ENCODE results near the gene PDE1C.

Gene PDE1C

GRCh38 chr7:31925753-31926454, 144.3 kb downstream of the PDE1C start:
- DNase-seq (ENCODE audit: low read depth), result no peak
- no peak overlapping the region for H3K4me3 ChIP-seq (ENCODE audit: low read length)
- TF ChIP-seq CTCF (IDR thresholded peaks at IDR 0.05; ENCODE audit: insufficient read depth, low read depth, low read length, missing control alignments), result no peak

DNA sequence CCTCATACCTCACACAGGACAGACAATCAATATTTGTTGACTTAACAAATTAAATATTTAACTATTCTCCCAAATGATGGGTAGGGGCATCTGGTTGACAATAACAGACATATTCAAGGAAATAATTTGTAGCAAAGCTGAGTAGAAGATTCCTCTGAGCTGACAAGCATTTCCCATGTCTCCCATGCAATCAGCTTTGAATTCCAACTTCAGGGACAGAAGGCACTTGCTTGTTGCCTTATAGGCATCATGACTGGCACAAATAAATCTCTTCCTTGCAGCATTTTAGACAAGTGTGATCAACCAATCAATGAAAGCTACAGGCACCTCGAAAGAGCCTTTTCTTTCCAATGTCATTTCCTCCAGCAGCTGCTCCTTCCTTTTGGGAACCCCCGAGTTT, 146.0 kb downstream of the PDE1C start:
- DNase-seq (ENCODE audit: low read depth), result no peak
- no peak for TF ChIP-seq CTCF (IDR thresholded peaks at IDR 0.05; ENCODE audit: insufficient read depth, low read depth, low read length, missing control alignments)
- no peak overlapping the region for H3K4me3 ChIP-seq (ENCODE audit: low read length)

DNA sequence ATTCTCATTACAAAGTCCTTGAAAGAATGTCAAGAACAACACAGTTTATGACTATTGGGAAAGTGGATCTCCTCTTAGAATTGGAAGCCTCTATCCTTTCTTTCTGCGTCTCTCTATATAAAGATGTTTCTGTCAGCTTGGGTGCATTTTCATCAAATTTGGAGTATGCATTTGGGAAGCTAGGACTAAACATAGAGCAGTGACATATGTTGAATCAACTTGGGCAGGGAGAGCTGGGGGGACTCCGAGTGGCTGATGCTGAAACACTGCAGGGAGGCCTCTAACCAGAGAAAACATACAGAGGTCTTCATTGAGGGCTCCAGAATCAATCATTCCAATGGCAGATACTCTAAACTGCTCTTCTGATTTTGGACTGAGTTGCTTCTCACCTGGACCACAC, 147.4 kb downstream of the PDE1C start:
- TF ChIP-seq CTCF (IDR thresholded peaks at IDR 0.05; ENCODE audit: insufficient read depth, low read depth, low read length, missing control alignments), result no peak
- no peak for DNase-seq (ENCODE audit: low read depth)
- no peak overlapping the region for H3K4me3 ChIP-seq (ENCODE audit: low read length)

- no peak for DNase-seq (ENCODE audit: low read depth)
- no peak overlapping the region for H3K4me3 ChIP-seq (ENCODE audit: low read length)
- TF ChIP-seq CTCF (IDR thresholded peaks at IDR 0.05; ENCODE audit: insufficient read depth, low read depth, low read length, missing control alignments), result no peak
Observed at GRCh38 chr7:31921047-31921446, 149.2 kb downstream of the PDE1C start.

DNA sequence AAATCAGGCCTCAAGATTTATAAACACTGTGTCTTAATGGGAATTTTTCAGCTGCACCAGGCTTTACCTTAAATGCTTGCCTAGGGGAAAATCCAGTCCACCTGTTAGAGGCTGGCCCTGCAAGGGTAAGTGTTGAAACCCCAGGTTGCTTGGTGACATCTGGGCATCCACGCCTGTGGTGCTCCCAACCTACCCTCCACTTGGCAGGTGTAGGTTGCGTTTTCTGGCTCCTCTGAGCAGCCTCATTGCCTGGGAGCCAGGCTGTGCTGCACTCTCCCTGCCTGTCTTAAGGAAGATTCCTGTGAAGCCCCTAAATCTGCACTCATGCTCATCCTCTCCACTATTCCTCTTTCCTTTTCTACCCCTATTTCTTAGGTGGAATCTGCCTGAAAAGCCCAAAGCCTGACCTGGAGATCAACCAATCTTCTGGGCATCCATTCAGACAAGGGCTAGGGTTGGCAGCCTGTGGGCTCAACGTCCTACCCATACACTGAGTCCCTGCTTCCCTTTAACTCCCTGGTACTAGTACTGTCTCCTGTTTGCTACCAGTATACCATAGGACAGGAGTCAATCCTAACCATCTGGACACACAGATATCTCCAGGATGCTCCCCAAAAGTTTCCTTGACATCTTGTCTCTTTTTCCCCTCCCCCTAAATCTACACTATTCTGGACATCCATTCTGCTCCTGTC, 150.4 kb downstream of the PDE1C start:
- no peak for TF ChIP-seq CTCF (IDR thresholded peaks at IDR 0.05; ENCODE audit: insufficient read depth, low read depth, low read length, missing control alignments)
- DNase-seq (ENCODE audit: low read depth), result no peak
- H3K4me3 ChIP-seq (ENCODE audit: low read length), result no peak overlapping the region

- no peak overlapping the region for H3K4me3 ChIP-seq (ENCODE audit: low read length)
- DNase-seq (ENCODE audit: low read depth), result no peak
- no peak for TF ChIP-seq CTCF (IDR thresholded peaks at IDR 0.05; ENCODE audit: insufficient read depth, low read depth, low read length, missing control alignments)
Observed at GRCh38 chr7:31918706-31919393, 151.4 kb downstream of the PDE1C start.
